Motor neuron (in vitro differentiated cells): ENCODE measurements around the gene CTNNA3. TPM values are rescaled to one million over a fixed set of nuclear protein-coding genes. Genes with fewer than 3 reads are reported as not detected.

Experiments
- ATAC-seq, 8 experiments: fragments of 200-7000 bp; cut with Tn5 transposase; replicated peaks in 6 of 8; 2 replicates each; pipeline ENCODE4 v1.8.0; 2021; ENCODE audit warnings: mild to moderate bottlenecking in 8 of 8, moderate library complexity in 8 of 8
- H3K27ac ChIP-seq, 2 donors: fragments of 250-450 bp; sonication (Bioruptor Pico); 2 replicates each; pipeline ENCODE4 v1.9.0; 2021; ENCODE audit warnings: antibody characterized with exemption in 2 of 2, mild to moderate bottlenecking in 2 of 2, moderate library complexity in 1 of 2
- H3K4me1 ChIP-seq, 2 donors: fragments of 250-450 bp; sonication (Bioruptor Pico); replicated peaks in 1 of 2; 2 replicates each; pipeline ENCODE4 v1.6.1; 2021; ENCODE audit warnings: antibody characterized with exemption in 2 of 2, mild to moderate bottlenecking in 2 of 2, moderate library complexity in 1 of 2
- H3K4me3 ChIP-seq, 5 donors: fragments of 250-450 bp; sonication (Bioruptor Pico); 2 replicates each; pipeline ENCODE4 v1.9.0; 2021; ENCODE audit warnings: antibody characterized with exemption in 5 of 5, mild to moderate bottlenecking in 5 of 5, moderate library complexity in 4 of 5
- WGBS, 10 experiments: fragments of 450-650 bp; shearing (Covaris generic); methylation state at CpG; one replicate each; pipeline ENCODE4 v1.0.0; 2022; 5-methylcytosine and 5-hydroxymethylcytosine counted together
- in situ Hi-C, 9 experiments: fragments of 400-800 bp; cut with MboI; loops; one replicate each; pipeline ENCODE4 v1.15.0; 2021; ENCODE audit warnings: low sequenced_read_pairs in 9 of 9, low pct_unique_long_range_greater_than_20kb in 2 of 9; ENCODE audit not compliant: unreplicated experiment in 9 of 9
- total RNA-seq, 8 experiments: library from RNA; unstranded; fragments of 300-600 nt; gene quantifications; 2 replicates each; pipeline versions ENCODE4 v1.2.3 to v1.2.4, GENCODE V29; 2022

Gene CTNNA3
- total RNA-seq, 8 experiments from 2014 or later = 0.05 to 4.6 (median 0.48) TPM

GRCh38 chr10:66283874-66284464, 1412.0 kb downstream of the CTNNA3 start:
- ATAC-seq = no peak
- in situ Hi-C loops = no loop called here
- no peaks in the 10 kb centered on the region for H3K4me1 ChIP-seq
- H3K27ac ChIP-seq = no peak overlapping the region
- 20 to 100% (median 73%) methylated on average over 1 to 4 of the region's 4 CpGs; no CpG with 5 or more reads in 2 of the 10 experiments for WGBS, 10 experiments
- H3K4me3 ChIP-seq = no peak overlapping the region

GRCh38 chr10:66283064-66283463, 1412.9 kb downstream of the CTNNA3 start:
- ATAC-seq = no peak
- in situ Hi-C loops = no loop called here

GRCh38 chr10:66281327-66281726, 1414.7 kb downstream of the CTNNA3 start:
- 0 to 100% (median 79%) methylated on average over 1 of the region's 1 CpG; no CpG with 5 or more reads in 2 of the 10 experiments for WGBS, 10 experiments
- no peak overlapping the region for H3K4me3 ChIP-seq
- H3K27ac ChIP-seq = no peak overlapping the region
- ATAC-seq = no peak
- no peaks in the 10 kb centered on the region for H3K4me1 ChIP-seq
- in situ Hi-C loops = no loop called here

More at GRCh38 chr10:66283064-66283463, 1412.9 kb downstream of the CTNNA3 start:
- Histone ChIP-seq H3K27ac (no peak overlapping the region), H3K4me3 (no peak overlapping the region), H3K4me1 (no peaks in the 10 kb centered on the region)
- 11 to 92% (median 52%) methylated on average over 2 of the region's 2 CpGs; no CpG with 5 or more reads in 2 of the 10 experiments for WGBS, 10 experiments

GRCh38 chr10:66277481-66277880, 1418.5 kb downstream of the CTNNA3 start:
- 0 to 92% (median 53%) methylated on average over 1 to 4 of the region's 4 CpGs for WGBS, 10 experiments
- H3K4me1 ChIP-seq = no peaks in the 10 kb centered on the region
- ATAC-seq = no peak
- in situ Hi-C loops = no loop called here
- H3K27ac ChIP-seq = no peak overlapping the region
- no peak overlapping the region for H3K4me3 ChIP-seq

- Histone ChIP-seq H3K27ac (no peak overlapping the region), H3K4me1 (no peaks in the 10 kb centered on the region), H3K4me3 (no peak overlapping the region)
- in situ Hi-C loops = no loop called here
- 3 to 100% (median 92%) methylated on average over 1 to 3 of the region's 3 CpGs; no CpG with 5 or more reads in 1 of the 10 experiments for WGBS, 10 experiments
- no peak for ATAC-seq
These were observed 1422.0 kb downstream of the CTNNA3 start for GRCh38 chr10:66273966-66274519.

GRCh38 chr10:66265398-66265797, 1430.6 kb downstream of the CTNNA3 start:
- Histone ChIP-seq H3K4me3 (no peak overlapping the region), H3K27ac (no peak overlapping the region), H3K4me1 (peaks cover 0 to 1% of the 10 kb centered on the region in 2 donors)
- ATAC-seq = no peak
- whole genome bisulfite sequencing, 10 experiments = 0 to 69% (median 17%) methylated on average over 1 of the region's 1 CpG; no CpG with 5 or more reads in 1 of the 10 experiments
- in situ Hi-C loops = no loop called here

- Histone ChIP-seq H3K4me1 (peaks cover 3 to 8% of the 10 kb centered on the region in 2 donors), H3K4me3 (no peak overlapping the region), H3K27ac (no peak overlapping the region)
- WGBS, 10 experiments = 0 to 100% (median 38%) methylated on average over 1 to 2 of the region's 2 CpGs; no CpG with 5 or more reads in 3 of the 10 experiments
- in situ Hi-C loops = no loop called here
- no peak for ATAC-seq
These were observed 1436.2 kb downstream of the CTNNA3 start for GRCh38 chr10:66259836-66260235.

GRCh38 chr10:66258693-66259092, 1437.3 kb downstream of the CTNNA3 start:
- Histone ChIP-seq H3K4me3 (no peak overlapping the region), H3K4me1 (peaks cover 3 to 8% of the 10 kb centered on the region in 2 donors), H3K27ac (no peak overlapping the region)
- WGBS, 10 experiments = 0 to 100% (median 77%) methylated on average over 1 to 2 of the region's 2 CpGs; no CpG with 5 or more reads in 2 of the 10 experiments
- in situ Hi-C loops = no loop called here
- no peak for ATAC-seq

- 10 to 100% (median 93%) methylated on average over 1 of the region's 1 CpG; no CpG with 5 or more reads in 6 of the 10 experiments for WGBS, 10 experiments
These were observed 1438.2 kb downstream of the CTNNA3 start for GRCh38 chr10:66257801-66258200.

GRCh38 chr10:66252986-66253385, 1443.0 kb downstream of the CTNNA3 start:
- in situ Hi-C loops = no loop called here
- no peak for ATAC-seq
- H3K4me1 ChIP-seq = no peaks in the 10 kb centered on the region
- no peak overlapping the region for H3K27ac ChIP-seq
- no peak overlapping the region for H3K4me3 ChIP-seq

More at GRCh38 chr10:66257801-66258200, 1438.2 kb downstream of the CTNNA3 start:
- Histone ChIP-seq H3K4me1 (peaks cover 3 to 8% of the 10 kb centered on the region in 2 donors), H3K27ac (no peak overlapping the region), H3K4me3 (no peak overlapping the region)
- no peak for ATAC-seq
- in situ Hi-C loops = no loop called here

GRCh38 chr10:66246177-66246576, 1449.8 kb downstream of the CTNNA3 start:
- WGBS, 10 experiments = 20% methylated on average over 1 of the region's 1 CpG; no CpG with 5 or more reads in 9 of the 10 experiments
- H3K4me3 ChIP-seq = no peak overlapping the region
- no peak overlapping the region for H3K27ac ChIP-seq
- in situ Hi-C loops = no loop called here
- no peaks in the 10 kb centered on the region for H3K4me1 ChIP-seq
- ATAC-seq = no peak

- ATAC-seq = no peak
- no peak overlapping the region for H3K27ac ChIP-seq
- H3K4me1 ChIP-seq = no peaks in the 10 kb centered on the region
- no peak overlapping the region for H3K4me3 ChIP-seq
- in situ Hi-C loops = no loop called here
- whole genome bisulfite sequencing, 10 experiments = 100% methylated on average over 1 to 3 of the region's 4 CpGs; no CpG with 5 or more reads in 7 of the 10 experiments
These were observed 1451.0 kb downstream of the CTNNA3 start for GRCh38 chr10:66244953-66245352.

- H3K27ac ChIP-seq = no peak overlapping the region
- in situ Hi-C loops = no loop called here
These were observed 1453.1 kb downstream of the CTNNA3 start for GRCh38 chr10:66242885-66243284.

GRCh38 chr10:66239062-66239461, 1456.9 kb downstream of the CTNNA3 start:
- in situ Hi-C loops = no loop called here
- H3K4me3 ChIP-seq = no peak overlapping the region
- no peak overlapping the region for H3K27ac ChIP-seq
- no peaks in the 10 kb centered on the region for H3K4me1 ChIP-seq
- ATAC-seq = no peak

More at GRCh38 chr10:66242885-66243284, 1453.1 kb downstream of the CTNNA3 start:
- WGBS, 10 experiments = 0 to 100% (median 0%) methylated on average over 1 of the region's 1 CpG; no CpG with 5 or more reads in 3 of the 10 experiments
- no peak for ATAC-seq
- Histone ChIP-seq H3K4me3 (no peak overlapping the region), H3K4me1 (no peaks in the 10 kb centered on the region)
